ENCODE results near the gene MCM9.
A peak's percentile ranks its signal among the peaks of the same experiment; 100 is the strongest.
"Not testable (repeated sequence)": the region's sequence is repeated elsewhere in the genome, so short reads cannot be mapped to it uniquely, and the experiment has no call there.

The MCM9 gene

DNA sequence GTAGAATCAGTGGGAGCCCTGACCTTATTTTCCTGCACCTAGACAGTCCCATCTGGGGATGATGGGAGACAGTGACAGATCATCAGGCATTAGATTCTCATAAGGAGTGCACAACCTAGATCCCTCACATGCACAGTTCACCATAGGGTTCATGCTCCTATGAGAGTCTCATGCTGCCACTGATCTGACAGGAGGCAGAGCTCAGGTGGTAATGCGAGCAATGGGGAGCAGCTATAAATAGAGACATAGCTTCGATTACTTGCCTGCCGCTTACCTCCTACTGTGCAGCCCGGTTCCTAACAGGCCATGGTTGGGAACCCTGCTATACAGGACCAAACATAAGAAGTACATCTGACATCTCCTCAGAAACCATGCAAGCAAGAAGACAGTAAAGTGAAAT lies 72.5 kb downstream of the MCM9 start:
- no peak for DNase-seq

GRCh38 chr6:118860880-118861279 lies 74.1 kb downstream of the MCM9 start:
- no peak for DNase-seq

GRCh38 chr6:118860363-118860762 lies 74.6 kb downstream of the MCM9 start:
- no peak for DNase-seq

GRCh38 chr6:118859517-118860064 lies 75.4 kb downstream of the MCM9 start:
- no peak for DNase-seq

- DNase-seq, result no peak
These were observed 78.7 kb downstream of the MCM9 start for GRCh38 chr6:118856301-118856700.

- no peak for DNase-seq
These were observed 81.6 kb downstream of the MCM9 start for GRCh38 chr6:118853408-118853807.

- no peak for DNase-seq
These were observed 90.0 kb downstream of the MCM9 start for GRCh38 chr6:118844915-118845314.

- DNase-seq, result no peak
These were observed 91.1 kb downstream of the MCM9 start for GRCh38 chr6:118843685-118844390.

GRCh38 chr6:118830691-118831090 lies 104.3 kb downstream of the MCM9 start:
- no peak for DNase-seq

- no peak for DNase-seq
These were observed 105.0 kb downstream of the MCM9 start for GRCh38 chr6:118829817-118830478.

DNA sequence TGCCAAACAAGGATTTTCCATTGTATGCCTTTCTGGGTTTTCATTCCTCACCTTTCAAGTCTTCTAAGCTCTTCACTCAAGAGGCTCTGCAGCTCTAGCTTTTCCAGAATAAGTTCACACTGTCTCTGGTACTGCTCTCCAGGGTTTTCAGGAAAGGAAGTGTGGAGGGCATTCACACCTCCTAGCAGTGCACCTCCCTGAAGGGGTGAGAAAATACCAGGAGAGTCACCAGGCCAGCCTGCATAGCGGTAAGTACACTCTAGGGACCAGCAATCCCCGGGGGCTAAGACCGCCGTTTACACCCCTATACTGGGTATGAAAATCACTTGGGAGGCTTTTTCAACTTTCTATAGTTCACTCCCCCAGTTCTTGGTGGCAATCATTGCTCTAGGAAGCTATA lies 108.9 kb downstream of the MCM9 start:
- no peak for DNase-seq

- DNase-seq, result no peak
These were observed 109.3 kb downstream of the MCM9 start for GRCh38 chr6:118825661-118826060.

DNA sequence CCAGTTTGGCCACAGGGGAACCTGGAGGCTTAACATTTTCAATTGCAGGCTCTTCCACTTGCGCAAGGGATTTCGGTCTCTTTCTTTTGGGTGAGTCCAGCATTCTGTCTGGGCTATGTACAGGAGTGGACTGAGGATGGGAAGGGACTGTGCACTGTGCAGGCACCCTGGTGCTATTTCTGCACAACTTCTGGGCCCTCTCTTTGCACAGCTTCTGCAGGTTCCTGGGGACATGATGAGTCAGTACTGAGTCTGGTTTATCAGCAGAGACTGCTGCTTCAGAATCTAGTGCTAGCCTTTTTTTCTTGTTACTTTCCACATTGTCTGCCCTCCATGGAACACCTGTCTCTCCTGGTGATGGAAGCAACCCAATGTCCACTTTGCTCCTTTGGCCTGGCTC lies 119.5 kb downstream of the MCM9 start:
- no peak for DNase-seq

DNA sequence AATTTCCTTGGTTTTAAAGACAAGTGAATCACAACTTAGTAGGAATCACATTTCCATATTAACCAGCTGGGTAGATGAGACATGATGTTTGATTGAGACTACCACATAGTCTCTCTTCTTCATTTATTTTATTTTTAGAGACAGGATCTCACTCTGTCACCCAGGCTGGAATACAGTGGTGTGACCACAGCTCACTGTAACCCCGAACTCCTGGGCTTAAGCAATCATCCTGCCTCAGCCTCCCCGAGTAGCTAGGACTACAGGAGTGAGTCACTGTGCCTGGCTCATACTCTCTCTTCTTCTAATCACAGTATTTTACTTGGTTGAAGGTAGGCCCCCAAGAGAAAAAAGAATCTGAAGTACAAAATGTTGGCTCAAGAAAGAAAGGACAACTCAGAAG lies 121.2 kb downstream of the MCM9 start:
- no peak for DNase-seq

DNA sequence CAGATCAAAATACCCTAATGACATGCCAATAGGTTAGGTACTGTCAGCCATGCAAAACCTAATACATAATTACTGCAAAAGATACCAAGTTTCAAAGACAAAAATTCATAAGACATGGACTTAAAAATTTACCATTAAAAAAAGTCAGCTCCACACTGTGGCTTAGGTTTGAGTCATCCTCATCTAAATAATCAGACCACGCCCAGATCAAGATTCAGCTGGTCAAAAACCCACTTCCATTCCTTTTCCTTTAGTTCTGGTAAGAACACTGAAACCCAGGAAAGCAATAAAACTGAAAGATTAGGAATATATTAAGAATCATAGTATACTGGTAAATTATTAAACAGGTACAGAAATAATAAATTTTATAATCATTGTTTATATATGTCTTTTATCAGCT lies 122.0 kb downstream of the MCM9 start:
- DNase-seq, result no peak

- DNase-seq, result no peak
These were observed 124.4 kb downstream of the MCM9 start for GRCh38 chr6:118810420-118811027.

- no peak for DNase-seq
These were observed 125.9 kb downstream of the MCM9 start for GRCh38 chr6:118808793-118809638.

DNA sequence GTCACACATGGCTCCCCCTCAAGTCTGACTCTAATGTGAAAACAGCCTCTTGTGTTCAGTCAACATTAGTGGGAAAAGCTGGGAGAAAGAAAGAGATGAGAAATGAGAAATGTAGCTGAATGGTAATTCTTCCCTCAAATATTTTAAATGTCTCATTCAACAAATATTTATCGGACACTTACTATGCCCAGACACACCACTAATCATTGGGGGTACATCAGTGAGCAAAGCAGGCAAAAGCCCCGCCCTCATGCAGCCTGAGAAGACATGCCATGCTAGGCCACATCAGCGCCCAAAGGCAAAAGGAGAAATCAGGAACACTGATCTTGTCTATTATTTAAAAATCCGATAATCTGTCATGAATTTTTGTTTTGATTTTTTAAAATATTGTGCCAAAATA lies 130.9 kb downstream of the MCM9 start:
- no peak for DNase-seq

DNA sequence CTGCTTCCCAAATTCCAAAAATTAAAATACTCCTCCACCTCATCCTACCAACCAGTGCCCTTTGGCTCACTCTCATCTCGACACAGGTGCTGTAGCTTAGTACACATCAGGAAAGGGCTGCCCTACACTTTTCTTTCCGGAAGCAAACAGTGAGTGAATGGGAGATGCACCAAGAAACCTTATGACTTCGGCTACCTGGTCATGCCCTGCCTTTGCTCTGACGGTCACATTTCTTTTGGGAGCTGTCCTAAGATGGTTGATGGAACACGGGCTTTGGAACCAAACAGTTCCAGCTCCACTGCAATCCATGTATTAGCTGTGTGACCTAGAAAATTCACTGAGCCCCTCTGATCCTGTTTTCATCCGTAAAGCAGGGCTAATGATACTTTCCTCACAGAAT lies 133.7 kb downstream of the MCM9 start:
- no peak for DNase-seq

DNA sequence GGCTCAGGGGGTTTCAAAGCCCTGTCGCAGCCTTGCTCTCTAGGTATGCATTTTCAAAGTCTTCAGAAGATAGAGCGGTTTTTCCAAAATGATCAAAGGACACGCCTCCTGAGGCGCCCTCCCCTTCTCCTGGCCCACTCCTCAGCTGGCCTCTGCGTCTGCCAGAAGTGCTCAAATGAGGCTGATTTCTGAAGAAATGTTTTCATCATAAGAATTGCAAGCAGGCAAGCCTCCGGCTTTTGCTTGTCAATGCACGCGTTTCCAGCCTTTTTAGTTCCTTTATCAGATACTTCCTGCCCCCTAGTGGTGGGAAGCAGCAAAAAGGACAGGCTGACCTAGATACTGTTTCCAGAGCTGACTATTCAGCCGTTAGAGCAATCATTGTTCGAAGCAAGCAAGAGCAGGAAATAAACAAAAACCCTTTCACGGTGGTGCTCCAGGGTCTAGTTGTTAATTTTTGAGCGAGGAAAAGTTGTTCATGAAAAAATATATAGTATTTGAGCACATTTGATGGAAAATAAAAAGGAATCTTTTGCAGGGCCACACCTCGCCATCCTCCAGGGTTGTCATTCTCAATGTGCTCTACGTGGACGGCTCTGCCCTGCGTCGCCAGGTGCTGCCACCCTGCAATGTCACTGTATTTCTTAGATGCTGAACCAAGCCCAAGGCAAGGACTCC lies 134.4 kb downstream of the MCM9 start:
- DNase-seq, result peak; percentile 50 to 81

- DNase-seq, result no peak
These were observed 135.1 kb downstream of the MCM9 start for GRCh38 chr6:118799826-118800225.

DNA sequence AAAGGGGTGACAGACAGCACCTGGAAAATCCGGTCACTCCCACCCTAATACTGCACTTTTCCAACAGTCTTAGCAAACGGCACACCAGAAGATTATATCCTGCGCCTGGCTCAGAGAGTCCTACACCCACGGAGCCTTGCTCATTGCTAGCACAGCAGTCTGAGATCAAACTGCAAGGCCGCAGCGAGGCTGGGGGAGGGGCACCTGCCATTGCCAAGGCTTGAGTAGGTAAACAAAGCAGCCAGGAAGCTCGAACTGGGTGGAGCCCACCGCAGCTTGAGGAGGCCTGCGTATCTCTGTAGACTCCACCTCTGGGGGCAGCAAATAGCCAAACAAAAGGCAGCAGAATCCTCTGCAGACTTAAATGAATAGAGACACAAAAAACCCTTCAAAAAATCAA lies 138.4 kb downstream of the MCM9 start:
- DNase-seq, result not testable (repeated sequence)

- DNase-seq, result no peak
These were observed 143.5 kb downstream of the MCM9 start for GRCh38 chr6:118791499-118791898.

Data from NCI-H187 (cell line).